LoVo (cell line): Measurements from ENCODE around the gene RHBDD3.

Source experiments
- DNase-seq: peaks from one replicate; pipeline ENCODE4 v3.0.0-alpha.2; 2016; ENCODE audit warnings: low spot score

Gene RHBDD3

DNA sequence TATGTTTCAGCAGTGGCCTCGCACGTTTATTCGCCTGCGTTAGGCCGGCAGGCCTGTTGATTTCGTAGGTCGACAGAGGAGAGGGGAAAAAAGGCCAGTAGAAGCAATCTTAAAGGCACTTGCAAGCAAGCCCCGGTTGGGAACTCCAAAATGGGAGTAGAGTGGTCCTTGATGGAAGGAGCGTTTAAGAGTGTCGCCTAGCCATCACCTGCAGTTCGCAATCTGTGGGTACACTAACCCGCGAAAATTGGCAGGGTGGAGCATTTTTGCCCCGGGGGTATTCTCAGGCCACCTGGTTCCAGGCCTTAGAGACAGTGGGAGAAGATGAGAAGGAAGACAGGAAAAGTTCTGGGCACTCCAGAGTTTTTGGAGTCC is 1.4 kb upstream of the RHBDD3 start:
- no peak for DNase-seq

- peak; percentile 48 for DNase-seq
Observed at GRCh38 chr22:29268511-29269229, 889 bp upstream of the RHBDD3 start.

GRCh38 chr22:29267462-29267857 is 321 bp downstream of the RHBDD3 start:
- no peak for DNase-seq

- no peak for DNase-seq
Observed at GRCh38 chr22:29266564-29267461, 968 bp downstream of the RHBDD3 start.

- DNase-seq, result no peak
Observed at GRCh38 chr22:29265929-29266328, 1.9 kb downstream of the RHBDD3 start.

GRCh38 chr22:29265305-29265704 is 2.5 kb downstream of the RHBDD3 start:
- DNase-seq, result no peak

DNA sequence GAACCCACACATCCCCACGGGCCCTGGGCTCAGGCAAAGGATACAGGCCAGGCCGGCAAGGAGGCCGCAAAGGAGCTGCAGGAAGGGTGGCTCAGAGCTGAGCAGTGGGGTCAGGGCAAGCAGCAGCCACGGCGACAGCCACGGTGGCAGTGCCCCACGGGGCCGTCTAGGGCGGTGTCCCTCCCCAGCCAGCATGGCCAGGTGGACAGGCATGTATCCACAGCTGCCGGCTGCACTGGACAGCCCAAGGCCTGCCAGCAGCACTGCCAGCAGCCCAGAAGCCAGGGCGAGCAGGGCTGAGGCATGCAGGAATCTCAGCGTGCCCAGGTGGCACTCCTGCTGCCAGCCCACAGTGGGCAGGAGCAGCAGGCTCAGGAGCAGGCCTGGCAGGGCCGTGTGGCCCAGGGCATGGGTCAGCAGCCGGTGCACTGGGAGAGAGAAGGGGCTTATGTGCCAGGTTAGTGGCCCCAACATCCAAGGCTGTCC is 3.9 kb downstream of the RHBDD3 start:
- DNase-seq, result no peak

DNA sequence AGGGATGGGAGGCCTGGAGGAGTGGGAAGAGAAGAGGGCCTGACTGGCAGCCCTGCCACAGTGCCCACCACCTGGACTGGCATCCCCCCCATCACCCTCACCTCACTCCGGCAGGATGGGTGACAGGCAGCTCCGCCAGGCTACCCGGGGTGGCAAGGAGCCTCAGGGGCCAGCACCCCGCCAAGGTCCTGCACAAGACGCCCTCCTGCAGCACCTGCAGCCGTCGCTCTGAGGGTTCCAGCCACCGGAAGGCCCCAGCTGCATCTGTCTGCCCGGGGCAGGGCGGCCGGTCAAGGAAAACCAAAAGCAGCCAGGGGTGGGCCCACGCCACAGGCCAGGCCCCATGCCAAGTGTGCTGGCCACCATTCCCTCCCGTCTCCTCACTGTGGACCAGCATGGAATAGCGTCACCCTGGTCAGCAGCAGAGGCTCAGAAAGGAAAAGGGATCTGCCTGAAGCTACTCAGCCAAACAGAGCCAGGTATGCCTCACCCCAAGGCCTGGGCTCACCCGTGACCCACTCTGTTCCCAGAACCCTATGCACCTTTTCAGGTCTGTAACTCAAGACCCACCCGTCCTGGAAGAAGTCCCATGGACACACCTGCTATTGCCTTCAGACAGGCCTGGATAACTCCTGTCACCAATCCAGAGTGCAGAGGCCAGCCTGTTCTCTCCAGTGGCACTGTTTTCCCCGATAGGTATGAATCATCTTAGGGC is 7.0 kb downstream of the RHBDD3 start:
- no peak for DNase-seq

DNA sequence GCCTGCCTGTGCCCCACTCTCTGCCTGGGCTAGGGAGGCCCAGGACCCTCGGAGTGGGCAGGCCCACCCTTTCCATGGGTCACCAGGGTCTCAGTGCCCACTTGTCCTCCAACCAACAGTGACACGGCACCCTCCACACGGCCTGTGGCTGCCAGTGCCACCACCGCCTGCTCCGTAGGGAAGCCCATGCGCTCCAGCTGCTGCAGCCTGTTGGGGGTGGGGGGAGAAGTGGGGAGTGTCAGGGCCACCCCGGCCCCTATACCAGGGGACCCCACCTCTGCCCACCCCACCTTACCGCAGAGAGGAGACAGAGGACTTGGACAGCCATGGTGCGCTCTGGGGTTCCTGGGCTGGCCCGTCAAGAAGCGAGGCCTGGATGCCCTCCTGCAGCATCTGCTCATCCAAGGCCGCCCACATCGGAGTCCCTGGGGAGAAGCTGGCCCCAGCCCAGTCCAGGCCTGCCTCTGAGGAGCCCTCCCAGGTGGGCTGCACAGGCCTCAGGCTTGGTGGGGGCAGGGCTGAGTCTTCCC is 7.7 kb downstream of the RHBDD3 start:
- DNase-seq, result no peak

DNA sequence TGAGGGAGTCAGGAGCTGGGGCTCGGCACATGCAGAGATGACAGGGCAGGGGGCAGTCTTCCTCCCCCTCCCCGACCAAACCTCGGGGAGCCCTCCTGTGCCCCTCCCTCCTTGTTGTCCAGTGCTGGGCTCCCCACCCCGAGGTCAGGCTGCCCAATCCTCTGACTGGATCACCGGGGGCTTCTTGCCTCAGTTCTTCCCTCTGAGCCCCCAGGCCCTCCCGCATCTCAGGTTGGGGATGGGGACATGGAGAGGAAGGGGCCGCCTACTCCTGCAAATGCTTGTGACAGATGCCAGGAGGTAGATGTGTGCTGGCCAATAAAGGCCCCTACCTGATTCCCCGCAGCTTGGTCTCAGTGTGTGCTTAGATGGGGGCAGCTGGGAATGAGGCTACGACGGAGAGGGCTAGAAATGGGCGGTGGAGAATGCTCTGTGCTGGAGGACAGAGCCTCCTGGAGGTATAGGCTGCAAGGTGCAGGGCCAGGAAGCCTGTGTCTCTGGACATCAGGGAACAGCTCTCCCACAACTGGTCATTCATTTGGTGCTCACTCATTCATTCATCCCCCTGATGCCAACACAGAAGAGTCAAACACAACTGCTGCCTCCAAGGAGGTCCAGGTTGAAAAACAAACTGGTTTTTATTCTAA is 8.4 kb downstream of the RHBDD3 start:
- no peak for DNase-seq

- no peak for DNase-seq
Observed at GRCh38 chr22:29258407-29259252, 9.2 kb downstream of the RHBDD3 start.

- DNase-seq, result no peak
Observed at GRCh38 chr22:29257751-29258181, 10.0 kb downstream of the RHBDD3 start.

- no peak for DNase-seq
Observed at GRCh38 chr22:29256606-29257325, 11.0 kb downstream of the RHBDD3 start.

DNA sequence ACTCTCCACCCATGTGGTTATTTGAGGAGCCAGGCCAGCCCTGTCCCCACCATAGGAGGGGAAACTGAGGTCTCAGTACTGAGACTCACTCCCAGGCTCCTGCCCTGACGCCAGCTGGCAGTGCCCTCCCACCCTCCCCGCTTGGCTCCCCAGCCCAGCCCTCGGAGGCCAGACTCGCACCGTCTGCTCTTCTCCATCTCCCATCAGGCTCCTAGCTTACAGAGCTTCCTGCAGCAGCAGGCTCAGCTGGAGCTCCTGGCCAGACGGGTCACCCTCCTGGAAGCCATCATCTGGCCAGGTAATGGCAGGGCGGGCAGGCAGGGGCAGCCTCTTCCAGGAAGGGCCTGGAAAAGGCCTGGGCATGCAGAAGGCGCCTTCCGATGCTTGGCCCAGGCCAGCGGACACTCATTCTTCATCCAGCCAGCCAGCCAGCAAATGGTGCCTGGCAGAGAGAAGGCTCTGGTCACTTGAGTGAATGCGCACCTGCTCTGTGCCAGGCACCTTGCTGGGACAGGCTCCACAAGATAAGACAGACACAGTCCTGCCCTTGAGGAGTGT is 12.6 kb downstream of the RHBDD3 start:
- no peak for DNase-seq

DNA sequence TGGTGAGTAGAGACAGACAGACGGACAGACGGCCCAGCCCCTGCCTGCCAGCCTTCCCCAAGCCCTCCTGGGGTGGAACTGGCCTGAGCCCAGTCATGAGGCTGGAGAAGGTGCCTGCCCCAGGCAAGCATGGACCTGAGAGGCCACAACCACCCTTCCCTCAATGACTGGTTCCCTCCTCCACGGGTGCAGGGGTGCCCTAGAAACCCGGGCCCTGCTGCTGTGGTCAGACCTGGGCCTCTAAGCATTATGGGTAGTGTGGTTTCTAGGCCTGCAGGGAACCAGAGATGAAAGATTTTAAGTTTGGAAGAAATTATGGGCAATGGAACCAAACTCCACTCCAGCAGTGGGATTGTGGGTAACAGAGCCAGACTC is 13.5 kb downstream of the RHBDD3 start:
- no peak for DNase-seq

GRCh38 chr22:29253561-29254285 is 14.1 kb downstream of the RHBDD3 start:
- DNase-seq, result no peak

DNA sequence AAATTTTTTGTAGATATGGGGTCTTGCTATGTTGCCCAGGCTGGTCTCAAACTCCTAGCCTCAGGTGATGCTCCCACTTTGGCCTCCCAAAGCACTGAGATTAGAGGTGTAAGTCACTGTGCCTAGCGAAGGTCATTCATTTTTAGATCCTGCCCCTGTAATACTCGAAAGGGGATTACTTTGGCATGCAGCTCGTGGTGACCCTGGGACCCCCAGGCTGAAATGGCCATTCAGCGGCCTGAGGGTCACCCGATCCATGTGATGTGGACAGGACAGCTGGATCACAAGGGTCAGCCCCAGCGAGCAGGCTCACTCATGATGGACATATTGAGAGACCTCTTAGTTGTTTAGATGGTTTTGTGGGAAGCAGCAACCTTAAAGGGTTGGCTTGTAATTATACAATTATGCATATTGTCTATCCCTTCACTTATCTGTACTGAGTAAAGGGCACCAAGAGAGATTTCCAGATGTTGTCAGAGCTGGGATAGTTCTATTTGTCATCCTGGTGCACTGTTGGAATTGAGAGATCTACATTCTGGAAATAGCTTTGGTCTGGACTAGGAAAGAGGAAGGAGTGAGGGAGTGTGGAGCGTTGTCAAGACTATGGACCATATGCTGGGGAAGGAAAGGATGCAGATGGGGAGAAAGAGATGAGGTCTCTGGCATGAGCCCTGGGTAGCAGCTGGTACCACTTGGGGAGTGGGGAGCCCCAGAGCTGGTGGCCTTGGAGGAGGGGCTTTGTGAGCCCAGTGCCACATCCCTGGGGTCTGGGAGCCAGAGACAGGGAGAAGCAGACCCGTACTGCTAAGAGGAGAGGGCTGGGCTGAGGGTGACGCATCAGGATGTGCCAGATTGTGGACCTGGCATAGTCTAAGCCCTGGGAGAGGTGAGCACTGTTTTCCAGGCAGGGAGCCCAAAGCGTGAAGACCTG is 15.5 kb downstream of the RHBDD3 start:
- DNase-seq, result no peak

GRCh38 chr22:29251265-29251664 is 16.5 kb downstream of the RHBDD3 start:
- DNase-seq, result no peak
